Fibroblast of skin of left biceps (primary cell): ENCODE measurements around the gene CD164.
"Not testable (repeated sequence)": the region's sequence is repeated elsewhere in the genome, so short reads cannot be mapped to it uniquely, and the experiment has no call there.

Experiments
- DNase-seq, 2 experiments: peaks; one replicate each; pipeline ENCODE4 v3.0.0-alpha.2; 2013; ENCODE audit warnings: low read depth in 2 of 2

Gene CD164

DNA sequence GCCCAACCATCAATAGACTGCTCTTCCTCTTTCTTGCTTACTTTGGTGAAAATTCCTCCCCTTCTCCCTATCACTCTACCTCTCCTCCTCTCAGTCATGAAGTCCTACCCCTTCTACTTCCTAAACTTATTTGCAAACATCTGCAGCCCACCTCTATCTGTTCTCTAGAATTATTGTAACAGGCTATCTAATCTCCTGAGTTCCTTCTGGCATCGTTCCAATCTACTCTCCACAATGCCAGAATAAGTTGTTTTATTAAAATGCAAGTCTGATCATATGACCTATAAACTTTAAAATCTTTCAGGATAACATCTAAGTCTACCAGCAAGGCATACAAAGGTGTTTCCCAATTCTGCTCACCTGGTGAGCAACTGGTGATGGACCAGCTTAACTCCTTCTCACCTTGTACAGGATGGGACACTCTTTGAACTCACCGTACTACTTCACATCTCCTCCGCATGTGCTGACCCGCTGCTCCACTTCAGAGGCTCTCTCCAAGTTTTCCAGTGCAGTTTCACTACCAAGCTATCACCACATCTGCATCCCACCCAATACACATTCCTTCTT lies 7.9 kb downstream of the CD164 start:
- DNase-seq: no peak

DNA sequence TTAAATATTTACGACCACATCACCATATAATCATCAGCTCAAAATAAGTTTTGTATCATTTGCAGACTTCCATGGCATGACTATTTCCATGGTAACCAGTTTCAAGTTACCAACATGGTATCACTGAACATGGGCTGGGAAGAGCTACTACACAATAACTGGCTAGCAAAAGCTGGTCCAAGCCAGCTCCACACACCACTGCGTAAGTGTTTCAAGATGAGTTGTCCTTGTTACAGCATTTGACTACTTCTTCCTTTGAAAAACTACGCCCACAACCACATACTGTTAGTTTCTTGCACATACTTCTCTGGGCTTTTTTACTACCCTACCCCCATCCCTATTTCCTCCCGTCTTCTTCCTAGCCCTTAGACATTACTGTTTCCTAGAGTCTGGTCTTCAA lies 8.5 kb downstream of the CD164 start:
- DNase-seq: no peak

- DNase-seq: no peak
Measured at GRCh38 chr6:109373331-109373730, 8.9 kb downstream of the CD164 start.

DNA sequence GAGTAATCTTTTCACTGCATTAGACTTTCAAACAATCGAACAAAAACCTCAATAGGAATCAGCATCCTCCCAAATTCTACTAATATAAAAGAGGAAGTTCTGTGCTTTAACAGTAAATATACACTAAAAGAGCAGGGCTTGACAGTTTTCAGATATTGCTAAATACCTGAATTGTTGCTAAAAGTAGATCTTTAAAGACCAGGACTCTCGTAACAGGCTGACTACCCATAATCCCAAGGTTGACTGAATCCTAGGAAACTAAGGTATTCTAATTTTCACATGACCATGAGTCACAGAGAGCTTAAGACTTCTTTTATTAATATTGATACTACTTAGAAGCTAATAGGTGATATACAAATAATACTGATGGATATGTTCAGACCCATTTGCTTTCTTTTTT lies 10.1 kb downstream of the CD164 start:
- DNase-seq: no peak

- no peak for DNase-seq
Measured at GRCh38 chr6:109370792-109371191, 11.5 kb downstream of the CD164 start.

DNA sequence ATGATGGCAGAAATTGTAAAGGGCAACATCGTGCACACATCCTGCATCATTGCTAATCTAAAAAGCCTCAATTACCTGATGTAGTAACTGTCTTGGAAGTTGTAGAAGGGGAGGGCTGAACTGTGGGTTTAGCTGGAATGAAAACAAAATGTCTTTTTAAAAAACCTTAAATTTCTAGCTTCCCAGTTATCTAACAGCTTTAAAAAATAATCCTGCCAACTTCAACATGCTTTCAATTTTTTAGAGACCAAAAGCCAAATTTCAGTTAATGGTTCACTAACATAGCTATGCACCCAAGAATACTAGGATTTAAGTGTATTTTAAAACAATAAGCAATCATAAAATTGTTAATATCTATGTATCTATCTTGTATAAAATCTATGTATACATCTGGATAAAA lies 11.9 kb downstream of the CD164 start:
- no peak for DNase-seq

GRCh38 chr6:109369728-109370127 lies 12.5 kb downstream of the CD164 start:
- no peak for DNase-seq

GRCh38 chr6:109364382-109365078 lies 17.7 kb downstream of the CD164 start:
- not testable (repeated sequence) for DNase-seq

DNA sequence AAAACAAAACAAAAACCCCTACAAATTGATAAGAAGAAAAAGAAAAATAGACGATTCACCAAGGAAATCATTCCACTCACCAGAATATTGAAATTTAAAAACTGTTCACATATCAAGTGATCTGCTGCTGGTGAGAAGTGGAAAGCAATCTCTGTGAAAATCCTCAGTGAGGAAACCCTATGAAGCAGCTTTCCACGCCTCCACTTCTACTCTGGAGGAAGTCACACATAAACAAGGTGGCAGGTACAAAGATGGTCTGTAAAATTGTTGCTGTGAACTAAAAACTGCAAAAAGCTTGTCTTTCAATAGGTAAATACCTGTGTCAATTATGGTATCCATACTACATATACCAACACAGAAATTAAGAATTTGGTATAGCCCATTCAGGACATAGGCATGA lies 18.5 kb downstream of the CD164 start:
- no peak for DNase-seq

DNA sequence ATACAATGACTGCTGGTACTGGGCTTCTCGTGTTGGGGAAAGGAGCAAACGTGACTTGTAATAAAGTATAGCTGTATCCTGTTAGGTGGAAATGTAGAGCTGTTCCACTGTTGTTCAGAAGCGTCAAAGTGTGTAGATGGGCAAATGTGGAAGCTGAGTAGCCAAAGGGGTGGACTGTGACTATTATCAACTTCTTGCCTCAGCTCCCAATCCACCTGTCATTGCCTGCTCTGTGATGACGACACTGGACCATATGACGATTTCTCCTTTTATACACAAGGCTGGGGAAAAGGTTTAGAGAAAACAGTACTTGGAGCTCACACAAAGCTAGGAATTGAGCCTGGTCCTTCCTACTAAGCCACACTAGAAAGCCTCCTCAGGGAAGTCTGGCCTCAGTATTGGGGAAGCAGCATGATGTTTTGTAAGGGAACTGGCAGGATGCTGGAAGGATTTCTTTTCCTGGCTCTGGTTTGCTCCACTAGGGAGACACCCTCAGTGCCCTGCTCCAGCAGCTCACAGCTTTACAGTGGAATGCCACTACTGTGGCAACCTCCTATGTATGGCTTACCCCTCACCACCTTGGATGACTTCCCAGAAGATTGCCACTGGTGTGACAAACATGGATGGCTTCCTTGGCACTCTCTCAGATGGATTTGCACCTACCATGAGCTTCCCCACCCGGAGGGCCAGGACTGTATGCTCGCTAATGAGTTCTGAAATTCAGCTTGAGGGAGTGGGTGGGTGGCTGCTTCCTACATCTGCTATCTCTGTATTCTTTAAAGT lies 20.0 kb downstream of the CD164 start:
- DNase-seq: no peak

- no peak for DNase-seq
Measured at GRCh38 chr6:109360791-109361190, 21.5 kb downstream of the CD164 start.

DNA sequence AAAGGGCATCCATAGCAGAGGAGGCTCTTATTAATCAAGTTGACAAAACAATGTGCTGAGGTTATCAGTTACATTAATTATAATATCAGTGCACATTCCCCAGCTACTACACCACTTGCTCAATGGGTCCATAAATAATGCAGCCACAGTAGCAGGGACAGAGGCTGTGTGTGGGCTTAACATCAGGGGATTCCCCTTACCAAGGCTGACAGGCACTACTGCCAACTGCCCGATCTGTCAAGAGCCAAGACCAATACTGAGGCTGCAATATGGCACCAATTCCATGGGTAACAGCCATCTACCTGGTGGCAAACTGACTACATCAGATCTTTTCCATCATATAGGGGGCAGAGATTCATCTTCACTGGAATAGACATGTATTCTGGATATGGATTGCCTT lies 22.0 kb downstream of the CD164 start:
- no peak for DNase-seq

- DNase-seq: no peak
Measured at GRCh38 chr6:109359248-109359647, 23.0 kb downstream of the CD164 start.

- no peak for DNase-seq
Measured at GRCh38 chr6:109358204-109358603, 24.1 kb downstream of the CD164 start.

- DNase-seq: no peak
Measured at GRCh38 chr6:109356237-109356636, 26.0 kb downstream of the CD164 start.

GRCh38 chr6:109351231-109352130 lies 30.8 kb downstream of the CD164 start:
- DNase-seq: no peak

GRCh38 chr6:109349419-109349987 lies 32.8 kb downstream of the CD164 start:
- DNase-seq: peak; percentile 19 to 26

- no peak for DNase-seq
Measured at GRCh38 chr6:109348226-109348625, 34.0 kb downstream of the CD164 start.

DNA sequence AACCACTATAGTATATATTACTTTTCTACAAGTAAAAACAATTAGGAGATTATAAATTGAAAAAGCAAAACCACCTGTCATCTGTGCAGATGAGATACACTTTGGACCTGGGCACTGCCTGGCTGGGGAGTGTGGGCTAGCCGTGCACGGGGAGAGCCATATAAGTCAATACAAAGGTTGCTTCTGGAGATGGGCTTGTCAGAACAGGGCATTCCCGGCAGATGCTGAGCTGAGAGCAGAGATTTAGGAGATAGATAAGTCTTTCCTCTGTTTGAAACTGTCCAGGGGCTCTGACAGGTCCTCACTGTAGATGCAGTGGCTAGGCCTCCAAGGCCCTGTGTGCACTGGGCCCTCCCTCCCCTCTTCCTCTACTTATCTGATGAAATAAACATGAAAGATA lies 34.5 kb downstream of the CD164 start:
- DNase-seq: no peak

- no peak for DNase-seq
Measured at GRCh38 chr6:109345986-109346385, 36.3 kb downstream of the CD164 start.

DNA sequence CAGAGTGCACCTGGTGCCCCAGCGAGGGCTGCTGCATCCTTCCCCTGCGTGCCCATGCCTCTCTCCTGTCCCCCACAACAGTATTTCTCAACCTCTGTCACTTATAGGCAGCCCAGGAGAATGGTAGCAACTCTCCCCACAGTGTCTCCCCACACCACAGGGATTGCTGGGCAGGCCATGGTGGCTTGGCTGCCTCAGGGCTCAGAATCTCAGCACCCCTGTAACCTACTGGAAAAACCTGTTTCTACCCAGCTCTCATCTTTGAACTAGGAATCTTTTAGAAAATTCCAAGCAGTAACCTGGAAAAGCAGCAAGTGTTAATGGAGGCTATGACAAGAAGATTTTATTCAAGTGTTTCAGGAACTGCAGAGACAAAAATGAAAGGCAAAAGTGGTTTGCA lies 38.0 kb downstream of the CD164 start:
- DNase-seq: no peak

GRCh38 chr6:109343518-109343917 lies 38.7 kb downstream of the CD164 start:
- no peak for DNase-seq
